Islet of Langerhans (tissue), 1 donor: ENCODE measurements around the gene RELB.

Source experiments
- FAIRE-seq: peaks from one replicate; lab custom pipeline; 2011; peaks lifted over from hg19 to GRCh38; lab: Jason Lieb, UNC

The RELB gene

DNA sequence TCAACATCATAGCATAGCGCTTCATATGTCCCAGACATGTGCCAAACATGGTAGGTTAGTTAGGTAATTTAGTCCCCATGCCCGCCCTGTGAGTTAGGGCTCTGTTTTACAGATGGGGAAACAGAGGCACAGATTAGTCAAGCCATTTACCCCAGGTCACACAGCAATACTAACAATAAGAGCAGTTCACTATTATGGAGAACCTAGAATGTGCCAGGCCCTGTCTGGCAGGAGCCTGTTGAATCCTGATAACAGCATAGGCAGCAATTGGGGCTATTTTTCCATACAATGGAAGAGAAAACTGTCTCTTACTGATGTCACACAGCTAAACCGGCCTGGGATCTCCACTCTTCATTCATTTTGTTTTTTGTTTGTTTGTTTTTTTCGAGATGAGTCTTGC, 85.2 kb downstream of the RELB start:
- FAIRE-seq: no peak

DNA sequence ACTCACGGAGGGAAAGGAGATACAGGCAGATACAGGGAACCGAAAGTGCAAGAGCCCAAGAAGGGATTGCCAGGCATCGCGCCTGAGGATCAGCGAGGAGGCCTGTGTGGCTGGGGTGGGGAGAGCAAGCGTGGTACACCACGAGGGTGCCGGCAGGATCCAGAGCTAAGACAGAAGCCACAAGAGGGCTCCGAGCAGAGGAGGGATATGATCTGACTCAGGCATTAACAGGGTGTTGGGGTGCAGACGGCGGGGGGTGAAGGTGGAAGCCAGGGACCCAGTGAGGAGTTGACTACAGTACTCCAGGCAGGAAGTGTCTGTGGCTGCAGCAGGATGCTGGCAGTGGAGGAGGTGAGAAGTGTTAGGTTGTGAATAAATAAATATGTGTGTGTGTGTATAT, 86.3 kb downstream of the RELB start:
- FAIRE-seq: no peak
